Hematopoietic multipotent progenitor cell treated with erythropoietin and hydrocortisone succinate and interleukin-3 and kit ligand, for 6 days (in vitro differentiated cells): ENCODE measurements around the gene NAAA.
A peak's percentile ranks its signal among the peaks of the same experiment; 100 is the strongest.
"Not testable (repeated sequence)": the region's sequence is repeated elsewhere in the genome, so short reads cannot be mapped to it uniquely, and the experiment has no call there.

ENCODE experiments used
- DNase-seq: peaks from one replicate; pipeline ENCODE4 v3.0.0-alpha.2; 2015

Gene NAAA

GRCh38 chr4:75940692-75941253, at the start of gene NAAA:
TSS of gene NAAA (minus strand) at chr4:75941013. CDS start at chr4:75940949, 64 bp downstream.
- DNase-seq: peak; percentile 80

DNA sequence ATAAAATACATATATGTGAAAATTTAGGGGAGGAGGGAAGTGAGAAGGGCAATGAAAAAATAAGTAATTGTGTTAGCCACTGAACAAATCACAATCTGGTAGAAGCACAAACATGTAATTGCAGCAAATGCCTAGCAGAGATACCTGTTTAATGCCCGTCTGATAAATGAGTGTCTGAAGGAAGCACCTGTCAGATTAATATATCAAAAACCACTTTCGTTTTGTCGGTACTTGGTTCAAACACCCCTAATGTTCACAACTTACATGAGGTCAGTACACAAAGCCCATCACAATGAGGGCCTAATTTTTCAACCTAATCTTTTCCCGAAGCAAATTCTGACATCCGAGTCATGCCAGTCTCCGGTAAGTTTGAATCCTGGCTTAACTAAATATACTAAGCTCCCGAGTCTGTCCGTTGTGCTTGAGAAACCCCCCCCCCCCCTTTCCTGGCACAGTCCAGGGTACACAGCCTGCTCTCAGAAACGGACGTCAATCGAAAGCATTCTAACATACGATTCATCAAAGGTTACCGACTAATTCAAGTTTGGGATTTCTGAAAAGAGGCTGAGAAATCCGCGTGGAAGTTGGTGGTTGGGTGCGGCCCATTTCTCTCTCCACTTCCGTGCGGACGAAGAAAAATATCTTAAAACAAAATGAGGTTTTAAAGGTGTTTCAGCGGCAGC, 49.2 kb upstream of the NAAA start:
- DNase-seq: peak; percentile 31

- DNase-seq: no peak
Measured at GRCh38 chr4:75985116-75985515, 44.3 kb upstream of the NAAA start.

DNA sequence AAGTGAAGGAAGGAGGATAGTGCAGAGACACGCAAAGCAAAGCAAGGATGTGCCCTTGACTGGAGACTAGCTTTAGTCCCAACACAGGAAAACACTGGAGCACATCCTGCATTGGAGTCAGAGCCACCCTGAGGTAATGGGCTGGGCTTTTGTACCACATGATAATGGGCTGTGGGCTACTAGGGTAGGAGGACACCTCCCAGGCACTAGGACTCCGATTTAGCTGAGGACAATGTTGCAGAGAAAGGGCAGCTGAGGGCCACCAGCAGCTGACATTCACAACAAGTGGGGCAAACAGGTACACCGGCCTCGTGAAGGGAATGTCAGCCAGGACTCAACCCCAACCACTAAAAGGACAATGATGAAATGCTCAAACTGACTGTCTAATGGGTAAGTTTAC, 39.8 kb upstream of the NAAA start:
- no peak for DNase-seq

- no peak for DNase-seq
Measured at GRCh38 chr4:75976177-75976576, 35.4 kb upstream of the NAAA start.

DNA sequence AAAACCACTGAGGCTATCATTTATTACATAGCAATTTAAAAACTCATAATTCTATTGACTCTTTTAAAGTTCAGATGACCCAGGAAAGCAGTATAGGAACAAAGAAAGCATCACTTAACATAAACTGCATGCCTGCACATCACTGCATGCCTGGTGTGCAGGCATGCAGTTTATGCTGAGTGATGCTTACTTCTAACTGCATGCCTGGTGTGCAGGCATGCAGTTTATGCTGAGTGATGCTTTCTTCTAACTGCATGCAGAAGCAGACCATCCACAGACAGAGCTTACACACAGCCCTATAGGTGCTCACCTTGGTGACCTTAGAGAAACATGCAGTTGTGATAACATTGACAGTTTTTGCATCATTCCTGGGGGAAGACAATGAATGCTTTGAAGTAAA, 33.0 kb upstream of the NAAA start:
- no peak for DNase-seq

GRCh38 chr4:75968084-75968483, 27.3 kb upstream of the NAAA start:
- DNase-seq: no peak

GRCh38 chr4:75963558-75963957, 22.7 kb upstream of the NAAA start:
- DNase-seq: no peak

DNA sequence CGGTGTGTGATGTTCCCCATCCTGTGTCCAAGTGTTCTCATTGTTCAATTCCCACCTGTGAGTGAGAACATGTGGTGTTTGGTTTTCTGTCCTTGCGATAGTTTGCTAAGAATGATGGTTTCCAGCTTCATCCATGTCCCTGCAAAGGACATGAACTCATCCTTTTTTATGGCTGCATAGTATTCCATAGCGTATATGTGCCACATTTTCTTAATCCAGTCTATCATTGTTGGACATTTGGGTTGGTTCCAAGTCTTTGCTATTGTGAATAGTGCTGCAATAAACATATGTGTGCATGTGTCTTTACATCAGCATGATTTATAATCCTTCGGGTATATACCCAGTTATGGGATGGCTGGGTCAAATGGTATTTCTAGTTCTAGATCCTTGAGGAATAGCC, 21.3 kb upstream of the NAAA start:
- not testable (repeated sequence) for DNase-seq

GRCh38 chr4:75958546-75958945, 17.7 kb upstream of the NAAA start:
- DNase-seq: not testable (repeated sequence)

DNA sequence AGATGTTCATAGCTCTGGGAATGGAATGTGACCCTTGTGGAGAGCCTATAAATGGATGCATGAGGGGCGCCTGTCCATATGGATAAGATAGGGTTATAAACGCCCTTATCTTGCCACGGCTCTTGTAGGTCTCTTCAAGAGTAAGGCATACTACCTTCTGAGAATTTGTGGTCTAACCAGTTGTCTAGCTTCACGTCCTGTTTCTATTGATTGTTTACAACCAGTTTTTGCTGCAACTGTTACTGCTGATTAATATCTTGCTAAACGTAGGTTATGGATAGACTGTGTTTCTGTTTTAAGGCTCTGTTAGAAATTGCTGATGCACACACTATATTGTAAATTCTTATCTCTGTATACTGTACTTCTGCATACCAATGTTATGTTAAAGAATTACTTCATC, 14.0 kb upstream of the NAAA start:
- DNase-seq: peak; percentile 14

- DNase-seq: no peak
Measured at GRCh38 chr4:75953509-75953908, 12.7 kb upstream of the NAAA start.

- no peak for DNase-seq
Measured at GRCh38 chr4:75950213-75950815, 9.5 kb upstream of the NAAA start.

GRCh38 chr4:75948822-75949444, 8.1 kb upstream of the NAAA start:
- DNase-seq: no peak

GRCh38 chr4:75939890-75940691, 722 bp downstream of the NAAA start:
- DNase-seq: peak; percentile 76

- no peak for DNase-seq
Measured at GRCh38 chr4:75935628-75936027, 5.2 kb downstream of the NAAA start.

GRCh38 chr4:75930152-75930551, 10.7 kb downstream of the NAAA start:
- DNase-seq: no peak

- DNase-seq: not testable (repeated sequence)
Measured at GRCh38 chr4:75924916-75925315, 15.9 kb downstream of the NAAA start.

GRCh38 chr4:75924309-75924827, 16.4 kb downstream of the NAAA start:
- no peak for DNase-seq

DNA sequence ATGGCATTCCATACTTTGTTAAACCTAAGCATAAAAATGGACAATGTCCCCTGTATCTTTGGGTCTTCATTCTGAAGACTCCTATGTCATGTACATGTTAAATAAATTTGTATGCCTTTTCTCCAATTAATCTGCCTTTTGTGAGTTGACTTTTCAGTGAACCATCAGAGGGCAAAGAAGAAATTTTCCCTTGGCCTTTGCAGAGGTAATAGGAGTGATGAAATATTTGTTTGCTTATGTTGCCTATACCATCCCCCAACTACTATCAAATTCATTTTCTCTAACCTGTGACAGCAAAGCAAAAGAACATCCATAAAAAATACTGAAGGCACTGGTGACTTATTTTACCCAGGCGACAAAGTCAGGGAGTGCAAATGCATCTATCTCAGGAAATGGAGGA, 18.2 kb downstream of the NAAA start:
- no peak for DNase-seq

GRCh38 chr4:75921910-75922309, 18.9 kb downstream of the NAAA start:
- no peak for DNase-seq

DNA sequence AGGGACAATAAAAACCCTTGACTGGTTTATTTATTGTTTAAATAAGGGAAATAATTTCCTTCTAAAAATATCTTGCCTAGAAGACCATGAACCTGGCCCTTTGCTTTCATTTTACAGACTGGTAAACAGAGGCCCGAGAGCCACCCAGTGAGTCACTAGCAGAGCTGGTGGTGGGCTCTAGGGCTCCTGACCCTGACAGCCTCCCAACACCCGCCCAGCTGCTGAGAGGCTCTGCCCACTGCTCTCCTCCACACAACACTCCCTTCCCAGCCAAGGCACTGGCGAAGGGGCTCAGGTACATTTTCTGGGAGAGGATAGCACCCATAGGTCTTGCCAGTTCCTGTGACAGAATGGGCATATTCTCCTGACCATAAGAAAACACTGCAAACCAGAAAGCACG, 20.5 kb downstream of the NAAA start:
- DNase-seq: no peak

GRCh38 chr4:75919920-75920319, 20.9 kb downstream of the NAAA start:
- no peak for DNase-seq
